KOPT-K1 (cell line): ENCODE data around the gene COL4A2.
"Not testable (repeated sequence)": the region's sequence is repeated elsewhere in the genome, so short reads cannot be mapped to it uniquely, and the experiment has no call there.

ENCODE experiments used
- H3K27ac ChIP-seq: fragments of 200-600 bp; sonication (generic); 2 replicates; pipeline ENCODE4 v1.5.1; 2016; ENCODE audit warnings: antibody characterized with exemption, mild to moderate bottlenecking, low read depth, low read length; ENCODE audit not compliant: poor library complexity, severe bottlenecking
- H3K36me3 ChIP-seq: fragments of 200-600 bp; sonication (generic); 2 replicates; pipeline ENCODE4 v1.5.1; 2017; ENCODE audit warnings: antibody characterized with exemption, mild to moderate bottlenecking, low read length, moderate library complexity; ENCODE audit not compliant: insufficient read depth
- H3K9me3 ChIP-seq: fragments of 200-600 bp; sonication (generic); 2 replicates; pipeline ENCODE4 v1.5.1; 2017; ENCODE audit warnings: antibody characterized with exemption, low read length, mild to moderate bottlenecking; ENCODE audit not compliant: insufficient read depth, poor library complexity, severe bottlenecking

COL4A2 gene

DNA sequence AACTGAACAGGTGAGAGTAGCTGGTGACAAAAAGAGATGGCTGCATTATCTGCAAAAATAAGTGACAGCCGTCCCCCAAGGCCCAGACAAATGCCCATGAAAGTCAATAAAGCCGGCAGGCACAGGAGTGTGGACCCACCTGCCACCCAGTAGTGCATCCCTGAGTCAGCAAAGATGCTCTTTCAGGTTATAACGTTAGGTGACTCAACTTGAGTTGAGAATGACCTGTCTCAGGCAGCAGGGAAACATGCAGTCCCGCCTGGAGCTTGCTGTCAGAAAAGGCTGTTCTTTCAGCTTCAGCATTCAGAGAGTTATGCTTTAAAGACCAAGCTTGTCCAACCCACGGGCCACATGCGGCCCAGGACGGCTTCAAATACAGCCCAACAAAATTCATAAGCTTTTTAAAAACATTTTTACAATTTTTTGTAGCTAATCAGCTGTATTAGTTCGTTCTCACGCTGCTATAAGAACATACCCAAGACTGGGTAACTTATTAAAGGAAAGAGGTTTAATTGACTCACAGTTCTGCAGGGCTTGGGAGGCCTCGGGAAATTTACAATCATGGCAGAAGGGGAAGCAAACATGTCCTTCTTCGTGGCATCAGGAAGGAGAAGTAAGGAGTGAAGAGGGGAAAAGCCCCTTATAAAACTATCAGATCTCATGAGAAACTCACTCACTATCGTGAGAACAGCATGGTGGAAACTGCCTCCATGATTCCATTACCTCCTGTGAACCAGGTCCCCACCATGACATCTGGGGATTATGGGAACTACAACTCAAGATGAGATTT, 144.1 kb downstream of the COL4A2 start:
- H3K9me3 ChIP-seq = no peaks in the 10 kb centered on the region
- H3K27ac ChIP-seq = no peak overlapping the region
- H3K36me3 ChIP-seq = no peaks in the 10 kb centered on the region

DNA sequence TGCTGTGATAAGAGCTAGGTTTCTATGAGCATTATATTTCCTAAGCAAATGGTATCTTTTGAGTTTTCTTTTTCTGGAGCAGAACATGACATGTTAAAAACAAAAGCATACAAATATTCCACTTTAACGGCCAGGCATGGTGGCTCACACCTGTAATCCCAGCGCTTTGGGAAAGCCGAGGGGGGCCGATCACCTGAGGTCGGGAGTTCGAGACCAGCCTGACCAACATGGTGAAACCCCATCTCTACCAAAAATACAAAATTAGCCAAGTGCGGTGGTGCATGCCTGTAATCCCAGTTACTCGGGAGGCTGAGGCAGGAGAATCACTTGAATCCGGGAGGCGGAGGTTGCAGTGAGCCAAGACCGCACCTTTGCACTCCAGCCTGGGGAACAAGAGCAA, 146.0 kb downstream of the COL4A2 start:
- not testable (repeated sequence) for H3K9me3 ChIP-seq, H3K36me3 ChIP-seq

DNA sequence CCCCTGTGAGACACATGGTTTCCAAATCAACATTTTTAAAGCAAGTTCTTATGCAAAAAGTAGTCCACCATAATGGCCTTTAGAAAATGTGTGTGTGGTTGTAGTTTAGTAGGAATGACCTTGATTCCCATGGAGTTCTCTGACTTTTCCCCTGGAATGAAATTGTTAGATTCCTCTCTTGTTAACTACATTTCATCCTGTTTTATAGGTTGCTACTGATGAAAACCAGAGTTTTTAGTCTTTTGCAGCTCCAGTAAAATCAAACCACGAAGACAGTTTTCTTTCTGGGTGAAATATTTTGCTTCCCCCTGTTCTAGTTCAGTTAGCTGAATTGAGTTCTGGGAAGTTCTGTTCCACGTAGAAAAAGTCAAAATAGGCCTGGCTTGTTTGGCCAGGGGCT, 146.7 kb downstream of the COL4A2 start:
- Histone ChIP-seq H3K9me3 (no peaks in the 10 kb centered on the region), H3K27ac (no peak overlapping the region), H3K36me3 (no peaks in the 10 kb centered on the region)

More for the DNA sequence above, 146.0 kb downstream of the COL4A2 start:
- H3K27ac ChIP-seq = not testable (repeated sequence)

DNA sequence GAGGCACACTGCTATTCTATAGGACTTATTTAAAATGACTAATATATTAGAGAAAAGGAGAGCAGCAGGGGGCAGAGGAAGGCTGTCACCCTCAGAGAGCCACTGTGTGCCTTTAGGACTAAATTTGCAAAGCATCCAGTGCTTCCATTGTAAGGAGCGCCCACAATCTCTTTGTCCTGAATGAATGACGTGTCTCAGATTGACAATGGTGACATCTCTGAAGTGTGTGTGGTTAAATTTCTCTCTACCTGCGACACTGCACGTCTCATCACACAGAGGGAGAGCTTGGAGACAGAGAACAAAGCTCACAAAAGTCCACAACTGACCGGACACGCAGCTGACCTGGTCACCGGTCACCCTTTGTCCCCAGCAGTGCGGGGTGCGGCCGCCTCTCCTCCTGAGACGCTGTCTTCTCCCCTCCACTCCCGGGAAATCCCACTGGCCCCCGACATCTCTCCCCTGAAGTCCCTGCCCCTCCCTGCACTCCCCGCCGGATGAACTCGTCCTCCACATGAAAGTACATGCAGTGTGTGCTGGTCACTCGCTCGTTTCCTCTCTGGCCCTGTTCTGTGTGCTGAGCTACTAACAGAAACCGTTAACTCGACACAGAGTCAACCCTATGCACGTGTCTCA, 147.3 kb downstream of the COL4A2 start:
- no peaks in the 10 kb centered on the region for H3K9me3 ChIP-seq
- H3K27ac ChIP-seq = no peak overlapping the region
- H3K36me3 ChIP-seq = no peaks in the 10 kb centered on the region

DNA sequence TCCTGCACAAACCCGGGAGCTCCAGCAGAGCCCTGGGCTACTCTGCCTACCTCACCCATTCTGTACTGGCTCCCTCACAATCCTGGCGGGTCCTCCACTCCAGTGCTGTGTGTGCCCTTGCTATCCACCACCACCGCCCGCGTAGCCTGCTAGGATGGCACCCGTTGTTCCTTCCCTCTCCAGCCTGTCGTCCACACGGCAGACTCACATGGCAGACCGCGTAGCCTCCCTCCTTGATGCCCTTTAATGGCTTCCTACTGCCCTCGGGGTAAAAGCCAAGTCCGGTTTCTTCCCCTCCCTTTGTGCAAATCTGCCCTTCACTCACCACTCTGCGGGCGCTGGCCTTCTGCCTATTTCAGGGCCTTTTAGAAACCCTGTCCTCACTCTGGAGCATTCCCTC, 147.9 kb downstream of the COL4A2 start:
- no peak overlapping the region for H3K27ac ChIP-seq
- no peaks in the 10 kb centered on the region for H3K9me3 ChIP-seq
- H3K36me3 ChIP-seq = no peaks in the 10 kb centered on the region

DNA sequence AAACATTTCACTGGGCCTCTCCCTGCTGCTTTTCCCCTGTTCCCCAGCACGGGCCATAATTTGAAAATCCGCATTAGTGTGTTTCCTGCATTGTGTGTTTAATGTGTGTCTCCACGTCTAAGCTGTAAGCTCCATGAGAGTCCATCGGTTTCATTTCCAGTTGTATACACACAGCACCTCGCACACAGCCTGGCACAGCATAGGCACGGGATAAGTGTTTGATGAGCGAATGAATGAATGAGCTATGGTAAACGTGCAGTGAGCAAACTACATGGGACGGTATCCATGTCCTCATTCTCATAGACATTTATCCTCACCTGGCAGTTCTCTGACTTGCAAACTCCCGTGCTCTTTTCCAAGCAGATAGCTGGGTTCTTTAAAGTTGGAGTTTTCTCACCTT, 148.4 kb downstream of the COL4A2 start:
- Histone ChIP-seq H3K36me3 (no peaks in the 10 kb centered on the region), H3K9me3 (no peaks in the 10 kb centered on the region), H3K27ac (no peak overlapping the region)

DNA sequence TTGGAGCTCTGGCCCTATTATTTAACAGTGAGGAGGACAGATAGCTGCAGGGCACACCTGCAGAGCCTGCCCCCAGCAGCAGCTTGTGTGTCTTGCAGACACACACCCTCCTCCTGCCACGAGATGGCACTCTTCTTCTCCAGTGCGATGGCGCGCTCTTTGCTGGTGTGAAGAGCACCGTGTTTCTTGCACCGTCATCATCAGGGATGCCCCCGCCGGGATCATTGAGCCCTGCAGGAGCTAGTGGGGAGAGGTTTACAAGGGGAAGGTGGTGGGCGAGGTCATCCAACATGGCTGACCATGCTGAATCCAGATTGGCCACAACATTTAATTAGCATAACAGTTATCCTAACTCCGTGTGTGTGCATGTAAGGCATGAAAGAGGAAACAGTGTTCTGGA, 148.9 kb downstream of the COL4A2 start:
- H3K27ac ChIP-seq = no peak overlapping the region
- no peaks in the 10 kb centered on the region for H3K9me3 ChIP-seq
- H3K36me3 ChIP-seq = no peaks in the 10 kb centered on the region

DNA sequence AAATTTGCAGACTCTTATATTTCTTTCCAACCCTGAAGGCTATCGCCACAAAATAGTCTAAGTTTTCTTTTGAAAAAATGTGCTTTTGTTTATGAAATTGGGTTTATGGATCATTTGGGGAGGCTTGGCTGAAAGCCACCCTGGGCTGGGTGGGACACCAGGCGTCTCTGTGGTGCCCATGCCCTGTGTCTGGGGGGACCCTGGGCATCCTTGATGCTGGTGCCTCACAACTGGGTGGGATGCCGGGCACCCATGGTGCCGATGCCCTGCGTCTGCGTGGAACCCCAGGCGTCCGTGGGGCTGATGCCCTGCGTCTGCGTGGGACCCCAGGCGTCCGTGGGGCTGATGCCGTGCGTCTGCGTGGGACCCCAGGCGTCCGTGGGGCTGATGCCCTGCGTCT, 149.5 kb downstream of the COL4A2 start:
- Histone ChIP-seq H3K9me3 (no peaks in the 10 kb centered on the region), H3K36me3 (no peaks in the 10 kb centered on the region), H3K27ac (no peak overlapping the region)

DNA sequence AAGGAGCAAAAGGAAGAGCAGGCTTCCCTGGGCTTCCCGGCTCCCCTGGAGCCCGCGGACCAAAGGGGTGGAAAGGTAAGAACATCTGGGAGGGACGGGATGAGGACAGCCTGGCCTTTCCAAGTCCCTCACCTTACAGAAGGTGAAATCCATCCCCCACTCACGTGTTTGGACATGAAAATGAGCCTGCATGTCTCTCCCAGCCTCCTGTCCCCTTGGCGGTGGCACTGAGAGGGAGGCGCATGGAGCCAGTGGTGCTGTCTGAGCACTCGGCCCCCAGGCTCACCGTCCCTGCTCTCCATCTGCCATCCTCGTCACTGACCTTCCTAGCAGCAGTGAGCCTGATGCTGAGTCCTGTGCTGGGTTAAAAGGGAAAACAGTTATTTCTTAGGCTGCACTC, 150.3 kb downstream of the COL4A2 start:
- H3K36me3 ChIP-seq = no peaks in the 10 kb centered on the region

DNA sequence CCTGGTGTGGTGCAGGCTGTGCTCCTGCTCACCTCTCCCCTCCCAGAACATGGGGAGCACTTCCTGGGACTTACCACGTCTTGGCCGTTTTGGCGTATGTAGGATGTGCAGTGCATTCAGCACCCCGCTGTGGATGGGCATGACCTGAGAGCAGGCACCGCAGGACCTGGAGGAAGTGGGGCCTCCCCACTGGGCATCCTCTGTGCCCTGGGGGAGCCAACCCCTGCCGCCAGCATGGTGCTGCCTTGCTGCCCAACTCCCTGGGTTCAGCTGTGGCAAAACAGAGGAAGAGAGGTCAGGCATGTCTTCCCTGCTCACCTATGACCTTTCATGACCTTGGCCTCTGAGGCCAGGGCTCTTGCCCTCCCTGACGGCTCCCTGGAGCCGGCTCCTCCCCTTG, 150.9 kb downstream of the COL4A2 start:
- Histone ChIP-seq H3K36me3 (no peaks in the 10 kb centered on the region), H3K9me3 (no peaks in the 10 kb centered on the region), H3K27ac (no peak overlapping the region)

More for the DNA sequence above, 150.3 kb downstream of the COL4A2 start:
- no peak overlapping the region for H3K27ac ChIP-seq
- H3K9me3 ChIP-seq = no peaks in the 10 kb centered on the region

DNA sequence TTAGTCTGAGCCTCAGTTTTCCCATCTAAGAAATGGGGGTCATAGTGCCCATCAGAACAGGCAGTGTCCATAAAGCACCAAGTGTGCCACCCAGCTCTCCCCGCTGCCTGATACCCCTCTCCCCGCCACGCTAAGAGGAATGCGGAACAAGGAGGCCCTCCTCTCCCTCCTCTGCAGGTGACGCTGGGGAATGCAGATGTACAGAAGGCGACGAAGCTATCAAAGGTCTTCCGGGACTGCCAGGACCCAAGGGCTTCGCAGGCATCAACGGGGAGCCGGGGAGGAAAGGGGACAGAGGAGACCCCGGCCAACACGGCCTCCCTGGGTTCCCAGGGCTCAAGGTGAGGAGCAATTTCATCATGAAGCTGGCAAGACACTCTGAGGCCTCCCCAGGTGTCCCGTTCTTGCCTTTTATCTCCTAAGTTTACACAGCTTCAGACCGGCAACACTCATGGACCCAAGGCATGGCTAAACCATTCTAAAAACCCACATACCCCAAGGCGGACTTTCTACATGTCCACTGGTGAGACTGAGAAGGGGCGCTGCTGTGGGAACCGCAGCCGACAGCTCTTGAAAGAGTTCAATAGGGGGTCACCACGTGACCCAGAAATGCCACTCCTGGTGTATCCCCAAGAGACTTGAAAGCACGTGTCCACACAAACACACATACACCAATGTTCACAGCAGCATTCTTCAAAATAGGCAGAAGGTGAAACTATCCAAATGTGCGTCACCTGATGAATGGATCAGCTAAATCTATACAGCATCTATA, 151.7 kb downstream of the COL4A2 start:
- H3K36me3 ChIP-seq = no peaks in the 10 kb centered on the region
- H3K27ac ChIP-seq = no peak overlapping the region
- H3K9me3 ChIP-seq = no peaks in the 10 kb centered on the region

DNA sequence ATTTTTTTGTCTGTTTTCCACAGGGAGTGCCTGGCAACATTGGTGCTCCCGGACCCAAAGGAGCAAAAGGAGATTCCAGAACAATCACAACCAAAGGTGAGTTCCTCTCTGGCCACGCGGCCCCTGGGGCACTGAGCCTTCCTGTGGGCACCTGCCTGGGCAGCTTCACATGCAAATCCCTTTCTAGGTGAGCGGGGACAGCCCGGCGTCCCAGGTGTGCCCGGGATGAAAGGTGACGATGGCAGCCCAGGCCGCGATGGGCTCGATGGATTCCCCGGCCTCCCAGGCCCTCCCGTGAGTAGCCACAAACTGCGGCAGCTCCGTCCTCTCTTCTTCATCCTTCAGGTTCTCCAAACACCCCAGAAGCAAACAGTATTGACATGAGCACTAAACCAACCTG, 155.0 kb downstream of the COL4A2 start:
- H3K27ac ChIP-seq = no peak overlapping the region
- H3K9me3 ChIP-seq = no peaks in the 10 kb centered on the region
- no peaks in the 10 kb centered on the region for H3K36me3 ChIP-seq

DNA sequence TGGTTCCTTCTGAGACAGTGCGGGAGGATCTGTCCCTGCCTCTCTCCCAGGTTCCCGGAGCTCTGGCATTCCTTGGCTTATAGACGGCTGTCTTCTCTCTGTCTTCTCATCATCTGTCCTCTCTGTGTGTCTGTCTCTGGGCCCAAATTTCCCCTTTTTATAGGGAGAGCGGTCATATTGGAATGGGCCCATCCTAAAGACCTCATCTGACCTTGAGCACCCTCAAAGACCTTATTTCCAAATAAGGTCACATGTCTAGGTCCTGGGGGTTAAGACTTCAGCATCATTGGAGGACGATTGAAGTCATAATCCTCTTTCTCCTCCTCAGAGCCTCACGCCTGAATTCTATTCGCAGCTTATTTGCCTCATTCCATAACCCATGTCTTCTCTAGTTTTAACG, 156.1 kb downstream of the COL4A2 start:
- Histone ChIP-seq H3K9me3 (no peaks in the 10 kb centered on the region), H3K27ac (no peak overlapping the region), H3K36me3 (no peaks in the 10 kb centered on the region)

DNA sequence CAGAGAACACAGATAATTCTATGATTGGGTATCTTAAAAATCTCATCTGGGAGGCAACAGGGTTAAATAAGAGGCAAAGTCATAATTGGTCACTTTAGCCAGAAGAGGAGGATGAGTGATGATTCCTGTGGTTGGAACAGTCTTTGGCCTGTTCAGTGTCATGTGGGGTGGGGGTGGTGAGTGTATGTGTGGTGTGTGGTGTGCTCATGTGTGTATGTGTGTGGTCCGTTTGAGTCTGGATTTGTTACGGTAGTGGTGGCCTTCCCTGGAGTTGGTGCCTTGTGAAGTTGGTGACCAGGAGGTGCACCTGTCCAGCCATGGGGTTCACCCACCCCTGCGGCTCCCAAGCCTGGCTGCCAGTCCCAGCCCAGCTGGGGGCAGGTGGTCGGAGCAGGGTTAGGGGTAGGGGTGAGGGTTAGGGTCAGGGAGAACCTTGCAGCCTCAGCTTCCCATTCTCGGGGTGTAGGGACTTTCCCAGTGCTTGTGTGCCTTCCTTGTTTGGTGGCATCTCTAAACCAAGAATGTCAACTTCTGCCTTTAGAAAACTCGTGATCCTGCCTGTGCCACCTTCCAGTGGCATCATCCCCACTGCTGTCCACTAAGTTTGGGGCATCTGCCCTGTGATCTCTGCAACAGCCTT, 156.9 kb downstream of the COL4A2 start:
- no peaks in the 10 kb centered on the region for H3K9me3 ChIP-seq
- H3K27ac ChIP-seq = no peak overlapping the region
- H3K36me3 ChIP-seq = no peaks in the 10 kb centered on the region
